ENCODE data around the gene SELENOO.

- no peak for TF ChIP-seq CTCF (IDR thresholded peaks at IDR 0.05)
- no peak for TF ChIP-seq POLR2A (IDR thresholded peaks at IDR 0.05)
Measured at GRCh38 chr22:50207383-50208140, 6.8 kb downstream of the SELENOO start.

Data from Peyer's patch (tissue), 4 donors.